Choroid plexus epithelial cell (primary cell): ENCODE results near the gene ASB6.
A peak's percentile ranks its signal among the peaks of the same experiment; 100 is the strongest.

Experiments used
- DNase-seq: peaks from one replicate; pipeline ENCODE4 v3.0.0-alpha.2; 2010; ENCODE audit warnings: low read depth
- H3K4me3 ChIP-seq: 2 replicates; pipeline ENCODE4 v1.5.1; 2011; ENCODE audit warnings: low read depth, mild to moderate bottlenecking, control low read depth, low read length, moderate library complexity
- TF ChIP-seq, protein P1 (sequence below): conservative IDR thresholded peaks from 2 replicates; pipeline ENCODE4 v1.5.1; 2011; ENCODE audit warnings: low read depth, mild to moderate bottlenecking, control low read depth, inconsistent platforms, low read length, moderate library complexity

The ASB6 gene

DNA sequence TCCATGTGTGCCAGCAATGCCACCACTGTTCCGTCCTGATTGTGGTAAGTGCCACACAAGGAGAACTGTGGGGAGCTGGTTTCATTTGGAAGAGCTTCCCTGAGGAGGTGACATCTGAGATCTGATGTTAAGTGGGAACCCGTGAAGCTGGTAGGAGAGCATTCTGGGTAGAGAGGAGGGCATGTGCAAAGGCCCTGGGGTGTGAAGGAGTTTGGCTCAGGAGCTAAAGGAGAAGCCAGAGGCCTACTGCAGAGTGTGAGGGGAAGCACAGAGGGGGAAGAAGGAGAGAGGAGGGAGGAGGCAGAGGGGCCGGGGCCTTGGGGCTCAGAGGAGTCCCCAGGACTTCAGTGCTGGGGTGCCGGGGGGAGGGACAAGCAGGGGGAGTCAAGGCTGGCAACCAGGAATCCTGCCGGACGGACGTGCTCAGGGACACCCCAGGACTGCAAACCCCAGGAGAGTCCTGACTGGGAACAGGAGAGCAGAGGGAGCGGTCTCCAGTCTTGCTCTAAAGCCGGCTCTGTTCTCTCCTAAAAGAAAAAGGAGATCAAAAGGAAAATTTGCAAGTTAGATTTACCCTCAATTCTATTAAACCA lies 40.8 kb downstream of the ASB6 start:
- TF ChIP-seq, protein P1, sequence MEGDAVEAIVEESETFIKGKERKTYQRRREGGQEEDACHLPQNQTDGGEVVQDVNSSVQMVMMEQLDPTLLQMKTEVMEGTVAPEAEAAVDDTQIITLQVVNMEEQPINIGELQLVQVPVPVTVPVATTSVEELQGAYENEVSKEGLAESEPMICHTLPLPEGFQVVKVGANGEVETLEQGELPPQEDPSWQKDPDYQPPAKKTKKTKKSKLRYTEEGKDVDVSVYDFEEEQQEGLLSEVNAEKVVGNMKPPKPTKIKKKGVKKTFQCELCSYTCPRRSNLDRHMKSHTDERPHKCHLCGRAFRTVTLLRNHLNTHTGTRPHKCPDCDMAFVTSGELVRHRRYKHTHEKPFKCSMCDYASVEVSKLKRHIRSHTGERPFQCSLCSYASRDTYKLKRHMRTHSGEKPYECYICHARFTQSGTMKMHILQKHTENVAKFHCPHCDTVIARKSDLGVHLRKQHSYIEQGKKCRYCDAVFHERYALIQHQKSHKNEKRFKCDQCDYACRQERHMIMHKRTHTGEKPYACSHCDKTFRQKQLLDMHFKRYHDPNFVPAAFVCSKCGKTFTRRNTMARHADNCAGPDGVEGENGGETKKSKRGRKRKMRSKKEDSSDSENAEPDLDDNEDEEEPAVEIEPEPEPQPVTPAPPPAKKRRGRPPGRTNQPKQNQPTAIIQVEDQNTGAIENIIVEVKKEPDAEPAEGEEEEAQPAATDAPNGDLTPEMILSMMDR: no peak
- no peak for DNase-seq
- no peak overlapping the region for H3K4me3 ChIP-seq

DNA sequence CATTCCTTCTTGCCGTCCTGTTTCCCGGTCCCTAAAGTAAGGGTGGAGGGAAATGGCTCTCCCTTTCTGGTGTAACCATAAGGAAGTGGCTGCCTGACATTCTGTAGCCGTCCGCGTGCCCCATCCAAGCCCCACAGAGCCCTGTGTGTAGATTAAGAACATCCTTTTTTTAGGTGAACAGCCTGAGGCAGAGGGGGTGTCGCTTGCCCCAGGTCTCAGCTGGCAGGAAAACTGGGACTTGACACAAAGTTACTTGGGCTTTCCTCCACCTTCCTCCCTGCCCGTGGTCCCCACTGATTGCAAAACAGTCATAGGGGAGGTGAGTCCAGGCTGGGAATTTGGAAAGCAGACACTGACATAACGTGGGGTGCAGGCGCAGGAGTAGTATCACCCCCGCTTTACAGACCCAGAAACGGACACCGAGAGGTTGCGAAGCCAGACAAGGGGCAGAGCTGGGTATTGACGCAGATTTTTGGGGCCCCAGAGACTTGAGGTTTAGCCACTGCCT lies 43.8 kb downstream of the ASB6 start:
- H3K4me3 ChIP-seq: no peak overlapping the region
- no peak for DNase-seq
- TF ChIP-seq, protein P1: no peak

DNA sequence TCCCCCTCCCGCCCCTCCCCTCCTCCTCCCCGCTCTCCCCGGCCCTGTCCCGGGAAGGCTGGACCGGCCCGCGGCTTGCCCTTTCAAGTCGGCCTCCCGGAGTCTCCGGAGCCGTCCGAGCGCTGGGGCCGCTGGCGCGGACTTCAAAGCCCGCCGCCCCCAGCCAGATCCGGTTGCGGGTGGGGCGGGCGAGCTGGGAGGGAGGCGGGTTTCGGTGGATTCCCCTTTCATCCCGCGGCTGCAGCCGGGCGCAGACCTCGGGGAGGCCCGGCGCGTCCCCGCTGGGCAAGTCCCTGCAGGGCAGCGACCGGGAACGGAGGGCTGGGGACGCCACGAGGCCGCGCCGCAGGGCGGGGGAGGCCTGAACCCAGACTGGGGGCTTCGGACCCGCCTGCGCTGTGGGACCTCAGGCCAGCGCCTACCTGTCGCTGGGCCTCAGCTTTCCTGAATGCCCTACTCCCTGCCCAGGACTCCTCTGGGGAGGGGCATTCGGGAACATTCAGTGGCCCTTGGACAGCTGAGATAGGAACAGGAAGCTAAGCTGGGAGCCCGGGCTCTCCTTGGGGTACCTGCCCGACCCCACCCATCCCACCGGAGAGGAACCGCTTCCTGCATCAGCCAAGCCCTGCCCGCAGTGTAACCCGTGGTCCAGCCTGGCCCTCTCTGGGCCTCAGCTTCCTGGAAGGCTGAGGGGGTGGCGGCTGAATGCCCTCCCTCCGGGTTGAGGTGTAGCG lies 44.4 kb downstream of the ASB6 start:
- TF ChIP-seq, protein P1: no peak
- peak overlapping the region; percentile 54 for H3K4me3 ChIP-seq
- DNase-seq: peak; percentile 87

DNA sequence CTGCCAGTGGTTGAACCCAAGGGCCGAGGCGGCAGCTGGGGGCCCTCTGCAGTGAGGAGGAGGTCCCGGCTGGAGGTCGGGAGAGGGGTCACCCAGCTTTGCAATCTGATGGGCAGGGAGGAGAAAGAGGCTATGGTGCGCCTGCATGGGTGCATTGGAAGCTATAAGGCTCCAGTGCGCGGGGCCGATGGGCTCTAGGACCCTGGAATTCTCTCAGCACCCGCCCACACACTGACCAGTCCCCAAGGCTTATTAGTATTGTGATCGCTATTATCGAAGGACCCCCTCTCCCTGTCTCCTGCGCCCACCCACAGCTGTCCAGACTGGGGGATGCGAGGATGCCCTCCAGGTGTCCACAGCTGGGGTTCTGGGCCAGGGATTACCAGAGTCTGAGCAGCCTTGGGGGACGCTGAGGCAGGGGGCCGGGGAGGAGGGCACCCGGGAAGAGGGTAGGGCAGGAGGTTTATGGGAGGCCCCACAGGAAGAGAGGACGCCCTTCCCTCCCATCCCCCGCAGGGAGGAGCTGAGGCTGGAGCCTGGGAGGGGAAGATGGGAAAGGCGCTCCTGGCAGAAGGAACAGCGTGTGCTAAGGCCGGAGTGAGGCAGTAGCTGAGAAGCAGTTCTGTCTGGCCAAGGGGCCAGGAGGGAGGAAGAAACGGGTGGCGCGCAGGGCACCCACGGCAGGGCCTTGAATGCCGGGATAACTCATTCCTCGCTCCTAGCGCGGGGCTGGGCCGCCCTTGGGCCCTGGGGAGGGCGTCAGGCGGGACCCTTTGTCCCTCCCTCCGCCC lies 45.2 kb downstream of the ASB6 start:
- TF ChIP-seq, protein P1: no peak
- DNase-seq: peak; percentile 92
- H3K4me3 ChIP-seq: peak overlapping the region; percentile 54

DNA sequence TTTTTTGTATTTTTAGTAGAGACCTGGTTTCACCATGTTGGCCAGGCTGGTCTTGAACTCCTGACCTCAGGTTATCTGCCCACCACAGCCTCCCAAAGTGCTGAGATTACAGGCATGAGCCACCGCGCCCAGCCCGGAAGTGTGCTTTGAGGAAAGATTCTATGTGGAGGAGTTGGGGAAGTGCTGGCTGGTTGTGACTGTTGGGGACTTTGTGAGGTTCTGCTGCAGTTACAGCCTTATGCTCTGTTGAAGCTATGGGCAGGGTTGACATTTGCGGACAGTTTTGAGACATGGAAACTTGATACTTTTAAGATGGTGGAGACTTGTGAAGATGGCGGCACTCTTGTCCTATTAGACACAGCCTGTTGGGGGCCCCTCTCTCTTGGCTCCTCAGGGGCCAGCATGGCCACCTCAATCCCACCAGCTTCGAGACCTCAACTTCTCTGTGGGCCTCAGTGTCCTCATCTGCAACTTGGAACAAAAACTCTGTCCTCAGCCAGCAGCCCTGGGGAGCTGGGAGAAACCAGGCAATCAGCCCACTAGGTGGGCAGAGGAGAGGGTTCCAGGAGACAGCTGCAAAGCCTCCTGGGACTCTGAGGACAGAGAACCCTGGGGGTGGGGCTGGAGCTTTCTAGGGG lies 45.9 kb downstream of the ASB6 start:
- H3K4me3 ChIP-seq: no peak overlapping the region
- TF ChIP-seq, protein P1: no peak
- DNase-seq: no peak

DNA sequence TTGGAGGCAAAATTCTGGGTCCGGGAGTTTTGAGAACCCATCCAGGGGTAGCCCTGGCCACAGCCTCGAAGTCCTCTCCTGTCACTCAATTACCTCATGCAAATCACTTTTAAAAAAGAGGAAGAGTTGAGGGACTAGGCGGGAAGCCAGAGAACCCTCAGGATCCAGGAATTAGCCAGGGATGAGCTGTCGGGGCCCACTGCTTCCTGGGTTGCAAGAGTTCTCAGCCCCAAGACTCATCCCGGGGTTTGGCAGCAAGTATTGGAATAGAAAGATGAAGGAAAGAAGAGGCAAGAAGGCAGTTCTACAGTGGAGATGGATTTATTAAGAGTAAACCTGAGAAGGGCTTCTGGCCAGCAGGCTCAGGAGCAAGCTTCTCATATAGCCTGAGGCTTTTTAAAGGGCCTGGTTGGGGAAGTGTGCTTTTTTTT lies 46.6 kb downstream of the ASB6 start:
- TF ChIP-seq, protein P1: no peak
- H3K4me3 ChIP-seq: no peak overlapping the region
- peak; percentile 44 for DNase-seq
